ENCODE measurements around the gene NCAM2. TPM values are rescaled to one million over a fixed set of nuclear protein-coding genes. Genes with fewer than 3 reads are reported as not detected.

NCAM2 gene
- total RNA-seq, 1 experiment from 2014 or later = not detected

DNA sequence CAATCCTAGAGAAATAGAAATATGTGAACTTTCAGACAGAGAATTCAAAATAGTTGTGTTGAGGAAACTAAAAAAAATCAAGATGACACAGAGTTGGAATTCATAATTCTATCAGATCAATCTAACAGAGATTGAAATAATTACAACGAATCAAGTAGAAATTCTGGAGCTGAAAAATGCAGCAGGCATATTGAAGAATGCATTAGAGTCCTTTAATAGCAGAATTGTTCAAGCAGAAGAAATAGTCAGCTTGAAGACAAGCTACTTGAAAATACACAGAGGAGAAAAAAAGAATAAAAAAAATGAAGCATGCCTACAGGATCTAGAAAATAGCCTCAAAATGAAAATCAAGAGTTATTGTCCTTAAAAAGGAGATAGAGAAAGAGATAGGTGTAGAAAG is 347.1 kb downstream of the NCAM2 start:
- no TSS peak for BruUV-seq (replicated peaks)
- TF ChIP-seq MAX (IDR thresholded peaks at IDR 0.05) = no peak
- TF ChIP-seq ATF3 (IDR thresholded peaks at IDR 0.05) = no peak
- no peak for TF ChIP-seq ELF1 (IDR thresholded peaks at IDR 0.05; ENCODE audit: borderline replicate concordance, low read depth)
- TF ChIP-seq, protein P1, sequence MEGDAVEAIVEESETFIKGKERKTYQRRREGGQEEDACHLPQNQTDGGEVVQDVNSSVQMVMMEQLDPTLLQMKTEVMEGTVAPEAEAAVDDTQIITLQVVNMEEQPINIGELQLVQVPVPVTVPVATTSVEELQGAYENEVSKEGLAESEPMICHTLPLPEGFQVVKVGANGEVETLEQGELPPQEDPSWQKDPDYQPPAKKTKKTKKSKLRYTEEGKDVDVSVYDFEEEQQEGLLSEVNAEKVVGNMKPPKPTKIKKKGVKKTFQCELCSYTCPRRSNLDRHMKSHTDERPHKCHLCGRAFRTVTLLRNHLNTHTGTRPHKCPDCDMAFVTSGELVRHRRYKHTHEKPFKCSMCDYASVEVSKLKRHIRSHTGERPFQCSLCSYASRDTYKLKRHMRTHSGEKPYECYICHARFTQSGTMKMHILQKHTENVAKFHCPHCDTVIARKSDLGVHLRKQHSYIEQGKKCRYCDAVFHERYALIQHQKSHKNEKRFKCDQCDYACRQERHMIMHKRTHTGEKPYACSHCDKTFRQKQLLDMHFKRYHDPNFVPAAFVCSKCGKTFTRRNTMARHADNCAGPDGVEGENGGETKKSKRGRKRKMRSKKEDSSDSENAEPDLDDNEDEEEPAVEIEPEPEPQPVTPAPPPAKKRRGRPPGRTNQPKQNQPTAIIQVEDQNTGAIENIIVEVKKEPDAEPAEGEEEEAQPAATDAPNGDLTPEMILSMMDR (IDR thresholded peaks at IDR 0.05 in 2 of 3, conservative IDR thresholded peaks at IDR 0.05 in 1 of 3; ENCODE audit: borderline replicate concordance in 1 of 3, insufficient read depth in 1 of 3, low read depth in 2 of 3, low read length in 2 of 3) = no peak
- no peak for TF ChIP-seq CEBPB (IDR thresholded peaks at IDR 0.05; ENCODE audit: low read depth)
- no peak for TF ChIP-seq JUND (IDR thresholded peaks at IDR 0.05)
- no peak for TF ChIP-seq EZH2phosphoT487 (IDR thresholded peaks at IDR 0.05; ENCODE audit: borderline replicate concordance)
- no peak for TF ChIP-seq EGR1 (IDR thresholded peaks at IDR 0.05; ENCODE audit: low read depth)
- no peak for TF ChIP-seq CBX3 (IDR thresholded peaks at IDR 0.05; ENCODE audit: low read depth)
- TF ChIP-seq SRF (IDR thresholded peaks at IDR 0.05; ENCODE audit: low read depth) = no peak
- no peak for TF ChIP-seq ZFX (IDR thresholded peaks at IDR 0.05)
- no peak for TF ChIP-seq SIN3A (IDR thresholded peaks at IDR 0.05; ENCODE audit: low read depth)
- no peak for TF ChIP-seq SP1 (IDR thresholded peaks at IDR 0.05; ENCODE audit: low read depth)
- no peak for TF ChIP-seq POLR2A (IDR thresholded peaks at IDR 0.05; ENCODE audit: borderline replicate concordance, extremely low read depth, insufficient read depth, insufficient read length)
- TF ChIP-seq REST (IDR thresholded peaks at IDR 0.05; ENCODE audit: low read depth) = no peak
- no peak for TF ChIP-seq TCF7L2 (IDR thresholded peaks at IDR 0.05; ENCODE audit: borderline replicate concordance, extremely low read depth, insufficient read depth, insufficient read length)
- TF ChIP-seq POLR2AphosphoS5 (IDR thresholded peaks at IDR 0.05; ENCODE audit: low read depth, low read length) = no peak
- no peak for TF ChIP-seq EZH2 (IDR thresholded peaks at IDR 0.05)
- no peak for TF ChIP-seq FOSL1 (IDR thresholded peaks at IDR 0.05; ENCODE audit: low read depth)
- Histone ChIP-seq H3K4me3 (replicated peaks in 1 of 2; ENCODE audit: low read depth in 1 of 2, low read length in 2 of 2) (no peak overlapping the region), H2AFZ (ENCODE audit: low read depth, low read length, poor library complexity, severe bottlenecking) (no peak overlapping the region), H3K79me2 (ENCODE audit: insufficient read depth, low read length) (no peaks in the 10 kb centered on the region), H3K36me3 (ENCODE audit: control insufficient read depth in 1 of 2, insufficient read depth in 2 of 2, low read length in 2 of 2) (no peaks in the 10 kb centered on the region), H3K9me2 (ENCODE audit: insufficient read depth) (no peaks in the 10 kb centered on the region), H3K27me3 (ENCODE audit: insufficient read depth, low read length) (no peaks in the 10 kb centered on the region), H3K4me1 (ENCODE audit: control insufficient read depth in 1 of 2, insufficient read depth in 2 of 2, low read length in 2 of 2) (no peaks in the 10 kb centered on the region), H3K4me2 (ENCODE audit: low read length) (no peak overlapping the region), H4K20me1 (ENCODE audit: insufficient read depth) (no peaks in the 10 kb centered on the region), H3K9me3 (ENCODE audit: control insufficient read depth in 1 of 2, insufficient read depth in 1 of 2, low read depth in 1 of 2, low read length in 2 of 2) (peaks cover 3 to 32% of the 10 kb centered on the region in 2 experiments; a peak in 2 of 4 replicates), H3K9ac (ENCODE audit: low read length) (no peak overlapping the region), H3K27ac (ENCODE audit: low read depth, low read length) (no peak overlapping the region)
- no peak for ATAC-seq
- POLR2A ChIA-PET = no interaction called here
- intact Hi-C loops (cut with micrococcal nuclease) = no loop called here
- CTCF ChIA-PET = no interaction called here
- DNase-seq (ENCODE audit: low read depth, low spot score) = no peak
- RAD21 ChIA-PET (ENCODE audit: low non-redundant PET in 1 of 2, low total read pairs in 2 of 2, uncharacterized antibody in 2 of 2, unreplicated experiment in 2 of 2) = no interaction called here

All from HCT116 (cell line).